ENCODE measurements around the gene XNDC1N. TPM values are rescaled to one million over a fixed set of nuclear protein-coding genes. Genes with fewer than 3 reads are reported as not detected.

The XNDC1N gene
- total RNA-seq, 1 experiment from 2014 or later, result 10.7 TPM

Other genes with a start within 250 kb of the XNDC1N start
- not detected in 2 replicates for gene DEFB108B, start 95.4 kb downstream of the XNDC1N start, total RNA-seq (2014; rRNA removed; shearing (Covaris generic))
- not detected in 2 replicates for gene DEFB131B, start 50.1 kb downstream of the XNDC1N start, total RNA-seq (2014; rRNA removed; shearing (Covaris generic))
- 28.1 and 31.7 TPM in 2 replicates for gene RNF121, start 452 bp upstream of the XNDC1N start, total RNA-seq (2014; rRNA removed; shearing (Covaris generic))
- gene IL18BP, start 70.3 kb upstream of the XNDC1N start, total RNA-seq (2014; rRNA removed; shearing (Covaris generic)), result 3.4 and 5.8 TPM in 2 replicates
- 214 and 241 TPM in 2 replicates for gene NUMA1, start 151.9 kb upstream of the XNDC1N start, total RNA-seq (2014; rRNA removed; shearing (Covaris generic))
- 26.4 and 33.5 TPM in 2 replicates for gene LRRC51, start 152.3 kb upstream of the XNDC1N start, total RNA-seq (2014; rRNA removed; shearing (Covaris generic))
- 143 and 161 TPM in 2 replicates for gene LAMTOR1, start 174.7 kb upstream of the XNDC1N start, total RNA-seq (2014; rRNA removed; shearing (Covaris generic))
- gene TOMT, start 177.3 kb upstream of the XNDC1N start, total RNA-seq (2014; rRNA removed; shearing (Covaris generic)), result 0.08 TPM in 1 of 2 replicates, not detected in the other
- gene ANAPC15, start 184.1 kb upstream of the XNDC1N start, total RNA-seq (2014; rRNA removed; shearing (Covaris generic)), result 81.1 and 85.9 TPM in 2 replicates
- gene FOLR3, start 207.1 kb upstream of the XNDC1N start, total RNA-seq (2014; rRNA removed; shearing (Covaris generic)), result not detected in 2 replicates

Measured in HT-29 (cell line).